CD8-positive, alpha-beta memory T cell (primary cell): ENCODE measurements around the gene ZNF398. TPM values are rescaled to one million over a fixed set of nuclear protein-coding genes. Genes with fewer than 3 reads are reported as not detected.
A peak's percentile ranks its signal among the peaks of the same experiment; 100 is the strongest.

Source experiments
- CTCF ChIA-PET: fragments of 350-600 bp; sonication (Branson Sonifier 250); formaldehyde crosslinking; loops from one replicate; lab custom pipeline; 2021; ENCODE audit warnings: antibody characterized with exemption; lab: Charles Lee
- POLR2A ChIA-PET: fragments of 350-600 bp; sonication (Branson Sonifier 250); formaldehyde crosslinking; loops from one replicate; lab custom pipeline; 2021; ENCODE audit warnings: antibody characterized with exemption; lab: Charles Lee
- DNase-seq, 5 donors: peaks; one replicate each; pipeline versions ENCODE4 v3.0.0 to v3.0.0-alpha.2; 2020 to 2022; ENCODE audit warnings: mixed read lengths in 1 of 5
- H3K27ac ChIP-seq: one replicate; pipeline ENCODE4 v1.7.0; 2013; ENCODE audit warnings: low read depth, mild to moderate bottlenecking, low read length, moderate library complexity
- H3K27me3 ChIP-seq: 2 replicates; pipeline ENCODE4 v1.7.0; 2013; ENCODE audit warnings: low read length, mild to moderate bottlenecking; ENCODE audit not compliant: insufficient read depth, poor library complexity, severe bottlenecking
- H3K36me3 ChIP-seq: 2 replicates; pipeline ENCODE4 v1.7.0; 2013; ENCODE audit warnings: mild to moderate bottlenecking, low read length, moderate library complexity; ENCODE audit not compliant: insufficient read depth
- H3K4me1 ChIP-seq: 2 replicates; pipeline ENCODE4 v1.7.0; 2013; ENCODE audit warnings: mild to moderate bottlenecking, low read length, moderate library complexity; ENCODE audit not compliant: insufficient read depth
- H3K4me3 ChIP-seq: 2 replicates; pipeline ENCODE4 v1.7.0; 2013; ENCODE audit warnings: mild to moderate bottlenecking, low read length
- H3K9me3 ChIP-seq: 2 replicates; pipeline ENCODE4 v1.7.0; 2013; ENCODE audit warnings: mild to moderate bottlenecking, low read length
- H3K27ac Mint-ChIP-seq, 8 donors: one replicate each; pipeline ENCODE4 v1.8.0; 2020 to 2021; ENCODE audit warnings: mixed read lengths in 8 of 8, mild to moderate bottlenecking in 6 of 8, inconsistent platforms in 3 of 8, moderate library complexity in 3 of 8
- H3K27me3 Mint-ChIP-seq, 2 donors: one replicate each; pipeline ENCODE4 v1.8.0; 2020 to 2021; ENCODE audit warnings: mixed read lengths in 2 of 2, mild to moderate bottlenecking in 1 of 2, moderate library complexity in 1 of 2
- H3K36me3 Mint-ChIP-seq, 3 donors: one replicate each; pipeline ENCODE4 v1.8.0; 2020 to 2021; ENCODE audit warnings: mixed read lengths in 3 of 3, inconsistent platforms in 1 of 3, mild to moderate bottlenecking in 1 of 3
- H3K4me1 Mint-ChIP-seq, 3 donors: one replicate each; pipeline ENCODE4 v1.8.0; 2020 to 2021; ENCODE audit warnings: mixed read lengths in 3 of 3, inconsistent platforms in 1 of 3, mild to moderate bottlenecking in 1 of 3
- H3K4me3 Mint-ChIP-seq, 7 donors: one replicate each; pipeline ENCODE4 v1.8.0; 2020 to 2021; ENCODE audit warnings: mixed read lengths in 7 of 7, mild to moderate bottlenecking in 6 of 7, moderate library complexity in 4 of 7, inconsistent platforms in 2 of 7
- H3K9me3 Mint-ChIP-seq, 5 donors: one replicate each; pipeline ENCODE4 v1.8.0; 2020 to 2022; ENCODE audit warnings: mixed read lengths in 5 of 5, mild to moderate bottlenecking in 3 of 5, moderate library complexity in 2 of 5, inconsistent platforms in 1 of 5
- polyA plus RNA-seq: library from polyadenylated mRNA; unstranded; fragments of 300-500 nt; fragmentation: Illumina TruSeq; gene quantifications from one replicate; pipeline ENCODE4 v1.2.3, GENCODE V29; 2021
- total RNA-seq, 2 experiments: library from RNA; stranded (reverse); gene quantifications; one replicate each; pipeline ENCODE4 v1.2.3, GENCODE V29; 2021

ZNF398 gene
- total and polyA plus RNA-seq, 3 experiments from 2014 or later: 13.0 to 16.4 (median 15.7) TPM

DNA sequence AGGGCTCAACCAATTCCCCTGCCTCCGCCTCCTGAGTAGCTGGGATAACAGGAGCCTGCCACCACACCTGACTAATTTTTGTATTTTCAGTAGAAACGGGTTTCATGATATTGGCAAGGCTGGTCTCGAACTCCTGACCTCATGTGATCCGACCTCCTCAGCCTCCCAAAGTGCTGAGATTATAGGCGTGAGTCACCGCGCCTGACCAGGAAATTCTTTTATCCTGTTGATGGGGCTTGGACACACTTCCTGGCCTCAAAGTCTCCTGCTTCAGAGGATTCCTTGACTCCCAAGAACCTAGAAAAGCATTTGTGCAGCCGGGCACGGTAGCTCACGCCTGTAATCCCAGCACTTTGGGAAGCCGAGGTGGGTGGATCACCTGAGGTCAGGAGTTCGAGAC, 37.3 kb upstream of the ZNF398 start:
- peaks cover 3 to 7% (median 5%) of the 10 kb centered on the region in 3 donors for H3K36me3 Mint-ChIP-seq
- DNase-seq: no peak
- H3K27me3 Mint-ChIP-seq: peaks cover 0 to 2% of the 10 kb centered on the region in 2 donors
- Histone ChIP-seq H3K4me1 (no peaks in the 10 kb centered on the region), H3K27me3 (no peaks in the 10 kb centered on the region), H3K36me3 (no peaks in the 10 kb centered on the region), H3K9me3 (no peaks in the 10 kb centered on the region), H3K27ac (no peak overlapping the region), H3K4me3 (no peak overlapping the region)
- H3K9me3 Mint-ChIP-seq: no peaks in the 10 kb centered on the region
- no peaks in the 10 kb centered on the region for H3K4me1 Mint-ChIP-seq
- H3K4me3 Mint-ChIP-seq: no peak overlapping the region
- ChIA-PET POLR2A (no interaction called here), CTCF (no interaction called here)
- H3K27ac Mint-ChIP-seq: no peak overlapping the region

DNA sequence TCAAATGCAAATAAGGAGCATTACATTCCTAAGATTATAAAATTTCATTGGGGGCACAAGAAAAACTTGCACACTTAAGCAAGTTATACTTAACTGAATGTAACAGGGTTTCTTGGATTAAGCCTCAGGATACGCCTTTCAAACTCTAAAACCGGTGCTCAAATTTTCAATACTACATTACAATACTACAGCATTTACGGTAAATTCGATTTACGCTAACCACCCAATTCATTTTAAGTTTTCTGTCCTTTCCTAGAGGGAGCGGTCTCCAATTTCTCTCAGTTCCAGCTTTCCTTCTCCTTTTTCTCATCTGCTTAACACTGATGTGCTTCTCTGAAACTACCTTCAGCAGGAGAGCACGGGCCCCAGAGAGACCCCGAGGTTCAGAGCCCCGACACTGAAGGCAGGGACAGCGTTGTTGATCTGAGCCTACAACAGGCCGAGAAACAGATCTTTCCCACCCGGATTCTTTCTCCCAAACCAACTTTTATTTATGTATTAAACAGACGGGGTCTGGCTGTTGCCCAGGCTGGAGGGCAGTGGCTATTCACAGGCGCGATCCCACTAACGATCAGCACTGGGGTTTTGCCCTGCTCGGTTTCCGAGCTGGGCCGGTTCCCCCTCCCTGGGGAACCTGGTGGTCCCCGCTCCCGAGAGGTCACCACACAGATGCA, 21.9 kb upstream of the ZNF398 start:
- Histone ChIP-seq H3K9me3 (peaks cover 2% of the 10 kb centered on the region), H3K27ac (peak overlapping the region; percentile 96), H3K4me1 (peaks cover 14% of the 10 kb centered on the region), H3K4me3 (peak overlapping the region; percentile 99), H3K27me3 (no peaks in the 10 kb centered on the region), H3K36me3 (no peaks in the 10 kb centered on the region)
- ChIA-PET CTCF (interaction anchor here (1.0 to 4.5 kb wide), 8 partner anchors 9 to 162 kb away, joined by 3 to 61 read pairs (median 5); partner anchors contain the start of gene ZNF398), POLR2A (interaction anchor here (0.6 to 1.8 kb wide), 5 partner anchors 22 to 159 kb away, joined by 3 to 34 read pairs (median 4); partner anchors contain the start of genes ZNF398 and ZNF786)
- Mint-ChIP-seq H3K27ac (peak overlapping the region; percentile 86 to 99 (median 97)), H3K4me3 (peak overlapping the region; percentile 95 to 100 (median 99)), H3K4me1 (peaks cover 17 to 28% (median 23%) of the 10 kb centered on the region in 3 donors), H3K36me3 (peaks cover under 1 to 18% (median 2%) of the 10 kb centered on the region in 3 donors), H3K27me3 (peaks cover 0 to 2% of the 10 kb centered on the region in 2 donors), H3K9me3 (peaks cover 0 to under 1% (median 0%) of the 10 kb centered on the region in 5 donors)
- DNase-seq: peak in 1 of 5 donors; percentile 11

DNA sequence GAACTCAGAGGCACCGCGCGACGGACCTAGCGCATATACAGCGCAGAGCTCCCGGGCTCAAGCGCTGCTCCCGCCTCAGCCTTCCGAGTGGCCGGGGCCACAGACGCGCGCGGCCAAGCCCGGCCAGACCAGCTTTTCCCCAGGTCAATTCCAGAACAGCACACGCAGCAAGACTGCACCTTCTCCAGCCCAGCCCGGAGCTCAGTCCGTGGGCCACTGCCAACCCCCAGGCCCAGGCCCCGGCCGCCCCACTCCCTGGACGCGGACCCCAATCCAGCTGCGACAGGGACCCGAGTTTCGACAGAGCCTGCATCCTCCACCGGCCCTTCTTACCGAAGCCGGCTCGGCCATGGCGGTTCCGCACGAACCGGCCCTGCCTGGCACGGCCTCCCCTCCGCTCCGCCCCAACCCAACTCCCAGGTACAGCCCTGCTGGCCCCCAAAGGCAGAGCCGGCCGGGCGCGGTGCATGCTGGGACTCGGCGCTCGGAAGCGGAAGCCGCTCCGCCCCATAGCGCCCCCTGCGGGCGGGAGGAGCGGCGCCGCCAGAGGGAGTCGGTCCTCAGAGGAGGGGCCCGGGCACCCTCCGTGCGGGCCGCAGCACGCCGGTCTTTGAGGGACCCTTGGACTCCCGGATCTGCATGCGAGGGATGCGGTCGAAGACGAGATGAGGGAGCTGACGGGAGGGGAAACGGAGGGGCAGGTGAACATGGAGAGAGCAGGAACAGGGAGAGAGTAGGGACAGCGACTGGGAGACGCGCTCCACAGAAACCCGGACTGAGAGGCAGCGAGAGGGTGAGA, 21.2 kb upstream of the ZNF398 start, which contains the start of gene ZNF425:
TSS of gene ZNF425 (minus strand) at position 462 of the 799 bp plus-strand sequence. CDS start at position 351, 111 bp downstream.
- CTCF ChIA-PET: interaction anchor here (0.6 to 4.5 kb wide), 17 partner anchors 8 to 163 kb away, joined by 3 to 61 read pairs (median 3); partner anchors contain the start of genes ZNF282 and ZNF398
- Mint-ChIP-seq H3K9me3 (peaks cover 6 to 8% (median 7%) of the 10 kb centered on the region in 5 donors), H3K4me3 (peak within 1 kb of the TSS; percentile 95 to 100 (median 99))

DNA sequence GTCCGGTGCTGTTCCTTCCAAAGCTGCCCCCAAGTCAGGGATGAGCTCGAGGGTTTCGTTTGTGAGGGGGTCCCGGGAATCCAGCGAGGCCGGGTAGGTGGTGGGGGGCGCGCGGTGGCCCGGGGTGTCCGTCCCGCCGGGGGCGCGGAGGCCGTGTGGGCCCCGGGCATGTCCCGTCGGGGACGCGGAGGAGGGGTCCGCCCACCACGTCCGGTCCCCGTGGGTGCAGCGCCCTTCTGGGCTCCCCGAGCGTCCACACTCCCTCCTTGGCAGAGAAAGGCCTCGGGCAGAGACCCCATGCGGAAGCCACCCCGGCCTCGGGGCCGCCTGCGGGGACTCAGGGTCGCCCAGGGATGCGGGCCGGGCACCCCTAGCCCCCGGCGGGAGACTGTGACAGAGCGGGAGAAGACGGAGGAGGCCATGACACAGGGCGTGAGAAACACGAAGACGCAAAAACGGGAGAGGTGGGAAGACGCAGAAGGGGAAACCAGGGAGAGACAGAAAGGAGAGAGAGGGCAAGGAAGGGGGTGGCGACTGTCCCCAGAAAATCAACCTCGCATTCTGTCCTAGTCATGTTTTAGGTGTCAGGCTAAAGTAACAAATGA, 20.5 kb upstream of the ZNF398 start:
- Histone ChIP-seq H3K36me3 (peaks cover 10% of the 10 kb centered on the region), H3K4me3 (peak overlapping the region; percentile 99), H3K27me3 (no peaks in the 10 kb centered on the region), H3K4me1 (peaks cover 14% of the 10 kb centered on the region), H3K9me3 (peaks cover 13% of the 10 kb centered on the region), H3K27ac (peak overlapping the region; percentile 96)
- H3K9me3 Mint-ChIP-seq: peaks cover 9 to 14% (median 10%) of the 10 kb centered on the region in 5 donors
- peaks cover 8 to 31% (median 11%) of the 10 kb centered on the region in 3 donors for H3K36me3 Mint-ChIP-seq
- ChIA-PET POLR2A (interaction anchor here (0.5 to 1.8 kb wide), 4 partner anchors 21 to 408 kb away, joined by 4 to 34 read pairs (median 5); partner anchors contain the start of genes ZNF398 and ZNF786), CTCF (interaction anchor here (0.6 to 4.5 kb wide), 15 partner anchors 8 to 121 kb away, joined by 3 to 61 read pairs (median 3); partner anchors contain the start of genes ZNF282 and ZNF398)
- H3K27me3 Mint-ChIP-seq: peaks cover 0 to 2% of the 10 kb centered on the region in 2 donors
- peak overlapping the region; percentile 95 to 100 (median 99) for H3K4me3 Mint-ChIP-seq
- H3K27ac Mint-ChIP-seq: peak overlapping the region; percentile 86 to 99 (median 98)
- peak; percentile 33 to 69 (median 46) for DNase-seq
- H3K4me1 Mint-ChIP-seq: peaks cover 17 to 28% (median 23%) of the 10 kb centered on the region in 3 donors

More for the DNA sequence above, 21.2 kb upstream of the ZNF398 start, which contains the start of gene ZNF425:
- Histone ChIP-seq H3K4me3 (peak within 1 kb of the TSS; percentile 99), H3K36me3 (peaks cover 7% of the 10 kb centered on the region), H3K9me3 (peaks cover 9% of the 10 kb centered on the region), H3K4me1 (peaks cover 14% of the 10 kb centered on the region), H3K27ac (peak within 1 kb of the TSS; percentile 96), H3K27me3 (no peaks in the 10 kb centered on the region)
- Mint-ChIP-seq H3K27me3 (peaks cover 0 to 2% of the 10 kb centered on the region in 2 donors), H3K27ac (peak within 1 kb of the TSS; percentile 86 to 99 (median 98)), H3K36me3 (peaks cover 8 to 25% (median 8%) of the 10 kb centered on the region in 3 donors), H3K4me1 (peaks cover 17 to 28% (median 23%) of the 10 kb centered on the region in 3 donors)
- POLR2A ChIA-PET: interaction anchor here (0.5 to 1.8 kb wide), 7 partner anchors 22 to 409 kb away, joined by 3 to 34 read pairs (median 4); partner anchors contain the start of genes ZNF398 and ZNF786
- DNase-seq: peak; percentile 89 to 94 (median 92)

DNA sequence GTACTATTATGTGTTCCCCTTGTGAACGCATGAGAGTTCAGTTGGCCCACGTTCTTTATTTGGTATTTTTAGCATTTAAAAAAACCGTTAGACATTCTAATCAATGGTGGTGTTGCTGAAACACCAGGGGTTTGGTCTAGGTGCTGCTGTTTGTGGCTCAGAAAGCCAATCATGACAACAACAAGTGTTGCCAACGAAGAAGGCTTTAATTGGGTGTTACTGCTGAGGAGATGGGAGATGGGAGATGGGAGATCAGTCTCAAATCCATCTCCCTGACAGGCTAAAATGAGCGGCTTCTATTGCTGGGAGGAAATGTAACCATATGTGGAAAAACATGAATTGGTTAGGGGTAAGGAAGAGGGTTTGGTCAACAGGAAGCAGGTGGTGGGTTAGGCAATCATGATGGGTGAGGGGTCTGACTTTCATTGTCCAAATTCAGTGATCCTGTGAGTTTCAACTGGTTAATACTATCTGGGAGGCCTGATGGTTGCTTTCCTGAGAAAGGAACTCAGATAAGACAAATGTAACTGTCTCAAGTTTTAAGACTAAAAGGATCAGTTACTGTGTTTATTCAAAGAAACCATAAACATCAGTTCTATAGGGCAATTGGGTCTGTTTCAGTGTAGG, 16.6 kb upstream of the ZNF398 start:
- Mint-ChIP-seq H3K27me3 (peaks cover 0 to 2% of the 10 kb centered on the region in 2 donors), H3K36me3 (peaks cover 11 to 41% (median 11%) of the 10 kb centered on the region in 3 donors), H3K9me3 (peaks cover 9 to 14% (median 10%) of the 10 kb centered on the region in 5 donors), H3K4me3 (peak overlapping the region in 1 of 7 donors; percentile 25), H3K27ac (peak overlapping the region in 2 of 8 donors; percentile 7 to 41), H3K4me1 (peaks cover 7 to 17% (median 13%) of the 10 kb centered on the region in 3 donors)
- DNase-seq: no peak
- Histone ChIP-seq H3K4me1 (peaks cover 4% of the 10 kb centered on the region), H3K36me3 (peaks cover 10% of the 10 kb centered on the region), H3K9me3 (peaks cover 13% of the 10 kb centered on the region), H3K27ac (no peak overlapping the region), H3K27me3 (no peaks in the 10 kb centered on the region), H3K4me3 (no peak overlapping the region)
- CTCF ChIA-PET: interaction anchor here (3.3 kb wide), 1 partner anchor 16 kb away, joined by 18 read pairs; the partner anchor contains the start of gene ZNF398
- POLR2A ChIA-PET: no interaction called here

DNA sequence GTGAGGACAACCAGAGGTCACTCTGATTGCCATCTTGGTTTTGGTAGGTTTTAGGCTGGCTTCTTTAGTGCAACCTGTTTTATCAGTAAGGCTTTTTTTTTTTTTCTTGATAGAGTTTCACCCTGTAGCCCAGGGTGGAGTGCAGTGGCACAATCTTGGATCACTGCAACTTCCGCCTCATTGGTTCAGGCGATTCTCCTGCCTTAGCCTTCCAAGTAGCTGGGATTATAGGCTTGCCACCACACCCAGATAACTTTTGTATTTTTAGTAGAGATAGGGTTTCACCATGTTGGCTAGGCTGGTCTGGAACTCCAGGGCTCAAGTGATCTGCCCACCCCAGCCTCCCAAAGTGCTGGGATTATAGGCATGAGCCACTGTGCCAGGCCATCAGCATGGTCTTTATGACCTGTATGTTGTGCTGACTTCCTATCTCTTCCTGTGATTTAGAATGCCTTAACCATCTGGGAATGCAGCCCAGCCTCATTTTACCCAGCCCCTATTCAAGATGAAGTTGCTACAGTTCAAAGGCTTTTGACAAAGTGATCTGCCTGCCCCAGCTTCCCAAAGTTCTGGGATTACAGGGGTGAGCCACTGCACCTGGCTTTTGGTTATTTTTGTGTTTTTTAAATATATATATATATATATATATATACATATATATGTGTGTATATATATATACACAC, 14.1 kb upstream of the ZNF398 start:
- no peaks in the 10 kb centered on the region for H3K27me3 Mint-ChIP-seq
- no peak overlapping the region for H3K27ac Mint-ChIP-seq
- CTCF ChIA-PET: interaction anchor here (3.3 kb wide), 1 partner anchor 14 kb away, joined by 18 read pairs; the partner anchor contains the start of gene ZNF398
- DNase-seq: no peak
- H3K4me1 Mint-ChIP-seq: peaks cover 0 to 2% (median 1%) of the 10 kb centered on the region in 3 donors
- H3K9me3 ChIP-seq: peaks cover 13% of the 10 kb centered on the region
- H3K27ac ChIP-seq: no peak overlapping the region
- H3K36me3 ChIP-seq: peaks cover 10% of the 10 kb centered on the region
- POLR2A ChIA-PET: no interaction called here
- peaks cover 11 to 28% (median 11%) of the 10 kb centered on the region in 3 donors for H3K36me3 Mint-ChIP-seq
- H3K27me3 ChIP-seq: no peaks in the 10 kb centered on the region
- peaks cover 9 to 14% (median 10%) of the 10 kb centered on the region in 5 donors for H3K9me3 Mint-ChIP-seq
- no peaks in the 10 kb centered on the region for H3K4me1 ChIP-seq
- no peak overlapping the region for H3K4me3 ChIP-seq
- H3K4me3 Mint-ChIP-seq: no peak overlapping the region
